Posterior cingulate gyrus (tissue), 11 donors: Measurements from ENCODE around the gene TSPAN15.
"Not testable (repeated sequence)": the region's sequence is repeated elsewhere in the genome, so short reads cannot be mapped to it uniquely, and the experiment has no call there.

ENCODE experiments used
- DNase-seq, 10 donors: peaks; one replicate each; pipeline versions ENCODE4 v3.0.0 to v3.0.0-alpha.2; 2020 to 2021; ENCODE audit warnings: mixed read lengths in 3 of 10
- intact Hi-C: fragments of 100-400 bp; cut with DNase I; formaldehyde crosslinking; loops from one replicate; pipeline ENCODE4 v1.15.1; 2023

TSPAN15 gene

GRCh38 chr10:69479240-69480067, 28.2 kb downstream of the TSPAN15 start:
- DNase-seq, result peak in 7 of 10 donors; percentile 35 to 90 (median 63)
- intact Hi-C loops, result no loop called here

GRCh38 chr10:69480068-69480412, 28.8 kb downstream of the TSPAN15 start:
- peak in 2 of 10 donors; percentile 54 to 61 for DNase-seq

DNA sequence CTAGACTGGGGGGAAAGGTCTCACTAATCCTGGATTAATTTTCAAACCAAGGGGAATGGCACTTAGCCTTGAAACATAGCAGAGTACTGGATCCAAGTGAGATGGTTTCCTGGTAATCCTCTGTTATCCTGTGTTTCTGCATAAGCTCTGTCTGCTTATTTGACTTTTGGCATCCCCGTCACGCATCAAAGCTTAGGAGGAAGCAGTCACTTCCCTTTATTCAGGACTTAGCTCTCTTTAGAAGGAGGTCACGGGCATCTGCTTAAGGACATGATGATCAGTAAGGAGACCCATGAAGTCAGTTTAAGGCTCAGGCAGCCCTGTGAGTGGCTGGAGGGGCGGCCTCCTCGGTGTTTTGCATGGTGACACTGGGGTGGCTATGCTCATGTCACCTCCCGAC, 30.0 kb downstream of the TSPAN15 start:
- no peak for DNase-seq
- intact Hi-C loops, result no loop called here

More at GRCh38 chr10:69480068-69480412, 28.8 kb downstream of the TSPAN15 start:
- intact Hi-C loops, result no loop called here

- intact Hi-C loops, result no loop called here
- DNase-seq, result no peak
These were observed 30.7 kb downstream of the TSPAN15 start for GRCh38 chr10:69481811-69482524.

DNA sequence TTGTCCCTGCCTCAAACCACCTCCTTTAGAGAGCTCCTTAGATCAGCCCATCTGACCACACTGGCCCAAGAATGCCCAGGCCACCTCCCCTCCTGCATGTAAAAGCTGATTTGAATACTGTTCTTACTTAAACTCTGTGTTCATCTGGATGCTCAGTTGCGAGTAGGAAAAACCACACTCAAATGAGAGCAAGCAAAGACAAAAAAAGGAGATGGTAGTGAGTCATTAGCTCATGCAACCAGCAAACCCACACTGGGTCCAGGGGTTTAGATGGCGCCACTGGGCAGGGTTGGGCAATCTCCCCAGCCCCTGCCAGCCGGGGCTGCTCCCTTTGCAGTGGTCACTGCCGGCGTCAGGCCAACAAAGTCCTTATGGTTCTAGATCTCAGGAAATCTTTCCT, 32.7 kb downstream of the TSPAN15 start:
- DNase-seq, result no peak
- intact Hi-C loops, result no loop called here

DNA sequence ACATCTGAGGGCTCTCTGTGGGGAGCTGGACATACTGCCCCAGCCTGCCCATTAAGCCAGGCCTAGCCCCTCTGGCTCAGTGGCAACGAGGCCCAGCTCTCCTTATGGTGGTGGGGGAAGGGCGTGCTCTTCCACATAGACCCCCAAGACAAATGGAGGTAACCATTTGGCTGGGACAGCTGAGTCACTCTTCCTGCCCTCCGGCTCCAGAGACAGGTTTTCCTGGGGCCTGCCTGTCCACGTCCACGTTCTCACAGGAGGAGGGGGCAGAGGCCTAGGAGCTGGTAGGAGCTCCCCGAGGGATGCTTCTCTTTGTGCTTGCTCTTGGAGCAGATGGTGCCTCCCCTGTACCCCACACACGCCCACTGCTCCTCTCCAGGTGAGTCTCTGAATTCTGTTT, 33.5 kb downstream of the TSPAN15 start:
- intact Hi-C loops, result no loop called here
- DNase-seq, result no peak

DNA sequence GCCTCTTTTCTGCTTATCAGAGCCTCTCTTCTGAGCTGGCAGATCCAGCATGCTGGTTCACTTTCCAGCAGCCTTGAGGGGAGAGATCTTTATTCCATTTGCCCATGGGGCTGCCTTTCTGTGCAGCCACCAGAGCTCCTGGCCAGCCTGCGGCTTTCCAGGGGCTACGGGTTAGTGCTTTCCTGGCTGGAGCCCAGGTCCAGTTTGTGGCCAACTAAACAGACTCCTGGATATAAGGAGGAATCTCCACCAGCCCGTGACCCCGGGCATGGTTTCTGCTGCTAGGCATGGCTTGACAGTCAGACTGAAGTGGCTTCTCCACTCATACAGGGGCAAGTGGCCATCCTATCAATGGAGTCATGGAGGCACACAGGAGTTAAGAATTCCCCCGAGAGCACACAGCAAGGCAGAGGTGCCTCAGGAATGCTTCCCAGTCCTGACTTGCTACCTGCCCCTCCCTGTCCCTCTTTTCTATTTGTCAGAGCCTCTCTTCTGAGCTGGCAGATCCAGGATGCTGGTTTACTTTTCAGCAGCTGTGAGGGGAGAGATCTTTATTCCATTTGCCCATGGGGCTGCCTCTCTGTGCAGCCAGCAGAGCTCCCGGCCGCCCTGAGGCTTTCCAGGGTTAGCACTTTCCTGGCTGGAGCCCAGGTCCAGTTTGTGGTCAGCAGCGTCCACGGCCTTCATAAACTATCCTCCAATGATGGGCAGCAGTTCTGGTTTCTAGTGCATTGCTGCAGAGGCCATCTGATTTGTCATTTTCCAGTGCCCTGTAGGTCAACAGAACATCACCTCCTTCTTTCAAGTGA, 35.9 kb downstream of the TSPAN15 start:
- DNase-seq, result peak in 2 of 10 donors; percentile 39 to 76
- intact Hi-C loops, result no loop called here

DNA sequence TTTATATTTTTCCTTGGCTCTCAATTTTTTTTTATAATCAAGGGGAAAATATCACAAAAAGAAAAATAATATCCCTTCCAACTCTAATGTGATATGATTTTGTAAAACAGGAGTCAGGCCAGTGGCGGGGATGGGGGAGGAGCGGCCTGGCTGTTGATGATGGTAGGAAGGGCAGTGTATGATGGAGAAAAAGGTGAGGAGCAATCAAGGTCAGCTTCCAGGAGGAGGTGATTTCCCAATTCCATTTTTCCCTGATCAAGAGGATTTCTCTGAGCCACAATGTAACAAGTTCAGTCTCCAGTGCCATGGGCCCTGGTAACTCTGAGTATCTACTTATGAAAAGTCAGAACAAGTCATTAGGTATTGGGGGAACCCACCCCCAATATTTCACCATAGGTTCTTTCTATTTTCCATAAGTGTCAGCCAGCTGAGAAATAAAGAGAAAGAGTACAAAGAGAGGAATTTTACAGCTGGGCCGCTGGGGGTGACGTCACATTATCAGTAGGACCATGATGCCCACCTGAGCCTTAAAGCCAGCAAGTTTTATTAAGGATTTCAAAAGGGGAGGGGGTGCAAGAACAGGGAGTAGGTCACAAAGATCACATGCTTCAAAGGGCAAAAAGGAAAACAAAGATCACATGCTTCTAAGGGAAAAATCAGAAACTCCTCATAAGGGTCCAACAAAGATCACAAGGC, 37.0 kb downstream of the TSPAN15 start:
- intact Hi-C loops, result not testable (repeated sequence)
- peak in 2 of 10 donors; percentile 20 to 32 for DNase-seq

DNA sequence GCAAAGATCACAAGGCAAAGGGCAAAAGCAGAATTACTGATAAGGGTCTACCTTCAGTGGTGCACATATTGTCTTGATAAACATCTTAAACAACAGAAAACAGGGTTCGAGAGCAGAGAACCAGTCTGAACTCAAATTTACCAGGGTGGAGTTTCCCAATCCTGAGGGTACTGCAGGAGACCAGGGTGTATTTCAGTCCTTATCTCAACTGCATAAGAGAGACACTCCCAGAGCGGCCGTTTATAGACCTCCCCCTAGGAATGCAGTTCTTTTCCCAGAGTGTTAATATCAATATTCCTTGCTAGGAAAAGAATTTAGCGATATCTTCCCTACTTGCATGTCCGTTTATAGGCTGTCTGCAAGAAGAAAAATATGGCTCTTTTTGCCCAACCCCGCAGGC, 37.6 kb downstream of the TSPAN15 start:
- DNase-seq, result not testable (repeated sequence)

DNA sequence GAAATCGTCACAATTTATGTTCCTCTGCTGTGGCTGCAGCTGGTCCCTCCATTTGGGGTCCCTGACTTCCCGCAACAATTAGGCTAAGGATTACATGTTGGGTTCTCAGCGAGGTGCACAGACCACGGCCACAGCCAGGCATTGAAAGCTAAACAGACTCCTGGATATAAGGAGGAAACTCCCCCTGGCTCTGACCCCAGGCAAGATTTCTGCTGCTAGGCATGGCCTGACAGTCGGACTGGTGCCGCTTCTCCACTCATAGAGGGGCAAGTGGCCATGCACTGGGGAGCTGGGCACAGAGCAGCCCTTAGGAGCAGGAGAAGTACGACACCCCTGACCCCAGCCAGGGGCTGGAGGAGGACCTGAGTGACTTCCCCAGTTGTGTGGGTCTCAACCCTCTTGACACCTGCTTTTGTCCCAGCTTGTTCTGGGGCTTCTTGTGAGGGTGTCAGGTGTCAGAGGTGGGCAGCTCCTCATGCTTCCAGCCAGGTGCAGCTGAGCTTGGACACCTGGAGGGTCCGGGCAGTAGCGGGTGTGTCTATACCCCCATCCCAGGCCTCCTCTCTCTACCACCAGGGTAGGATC, 38.3 kb downstream of the TSPAN15 start:
- DNase-seq, result peak in 3 of 10 donors; percentile 12 to 50 (median 46)
- intact Hi-C loops, result no loop called here

More for the DNA sequence above, 37.6 kb downstream of the TSPAN15 start:
- intact Hi-C loops, result not testable (repeated sequence)

GRCh38 chr10:69490876-69491275, 39.6 kb downstream of the TSPAN15 start:
- DNase-seq, result peak in 3 of 10 donors; percentile 14 to 61 (median 27)

DNA sequence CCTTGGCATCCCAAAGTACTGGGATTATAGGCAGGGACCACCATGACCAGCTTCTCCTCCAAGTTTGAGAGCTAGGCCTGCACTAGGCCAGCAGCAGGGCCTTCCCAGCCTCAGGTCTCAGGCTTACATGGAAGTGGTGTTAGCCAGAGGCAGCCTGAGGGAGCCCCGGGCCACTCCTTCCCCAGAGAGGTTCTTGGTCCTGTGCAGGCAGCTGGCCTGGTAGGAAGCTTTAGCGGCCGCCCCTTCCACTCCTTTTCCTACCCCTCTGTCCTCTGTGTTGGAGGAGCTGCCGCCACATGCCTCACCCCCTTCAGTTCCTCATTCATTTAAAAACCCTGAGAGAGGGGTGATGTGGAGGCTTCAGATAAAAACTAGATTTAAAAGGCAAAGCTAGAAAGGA, 40.3 kb downstream of the TSPAN15 start:
- intact Hi-C loops, result loop anchor here (1.0 kb wide), 1 partner anchor 32 kb away; no protein-coding TSS in a partner anchor
- DNase-seq, result peak in 3 of 10 donors; percentile 16 to 85 (median 52)

More at GRCh38 chr10:69490876-69491275, 39.6 kb downstream of the TSPAN15 start:
- intact Hi-C loops, result no loop called here

GRCh38 chr10:69492091-69492745, 41.0 kb downstream of the TSPAN15 start:
- DNase-seq, result peak in 7 of 10 donors; percentile 40 to 92 (median 58)
- intact Hi-C loops, result loop anchor here (1.0 kb wide), 1 partner anchor 33 kb away; no protein-coding TSS in a partner anchor

DNA sequence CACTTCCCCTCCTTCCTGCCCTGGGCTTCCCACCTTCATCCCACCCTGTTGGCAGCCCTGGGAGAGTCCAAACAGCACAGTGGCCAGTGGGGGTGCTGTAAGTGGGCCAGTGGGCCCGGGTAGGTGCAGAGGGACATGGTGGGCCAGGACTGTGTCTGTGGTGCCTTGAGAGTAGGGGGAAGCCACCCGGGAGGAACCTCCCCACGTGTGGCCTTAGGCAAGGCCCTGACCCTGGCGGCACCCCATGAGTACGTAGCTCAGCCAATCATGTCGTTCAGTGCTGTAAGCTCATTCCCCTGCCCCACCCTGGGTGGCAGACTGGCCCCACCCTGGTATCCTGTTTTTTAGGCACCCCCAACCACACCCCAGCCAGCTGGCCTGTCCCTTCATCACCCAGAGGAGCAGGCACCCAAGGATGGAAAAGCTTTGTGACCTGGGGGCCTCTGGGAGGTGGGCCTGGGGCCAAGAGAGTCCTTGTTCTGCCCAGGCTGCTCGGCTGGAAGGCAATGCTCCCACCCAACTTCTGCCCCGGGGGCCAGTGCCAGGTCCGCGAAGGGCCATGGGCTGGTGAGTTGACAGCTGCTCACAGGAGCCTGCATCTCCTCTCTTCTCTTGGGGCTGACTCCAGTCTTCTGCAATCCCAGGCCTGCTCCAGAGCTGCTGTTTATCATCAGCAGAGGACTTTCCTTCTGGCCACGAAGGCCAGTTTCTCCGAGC, 41.6 kb downstream of the TSPAN15 start:
- DNase-seq, result peak in 3 of 10 donors; percentile 30 to 82 (median 55)
- intact Hi-C loops, result loop anchor here (1.0 kb wide), 1 partner anchor 34 kb away; no protein-coding TSS in a partner anchor

- DNase-seq, result peak; percentile 85 to 99 (median 94)
- intact Hi-C loops, result no loop called here
These were observed 43.6 kb downstream of the TSPAN15 start for GRCh38 chr10:69494626-69495558.

GRCh38 chr10:69495666-69496065, 44.4 kb downstream of the TSPAN15 start:
- DNase-seq, result peak in 3 of 10 donors; percentile 14 to 32 (median 20)
- intact Hi-C loops, result no loop called here
